Panc1 (cell line): ENCODE results near the gene CDKN2B-AS1. TPM values are rescaled to one million over a fixed set of nuclear protein-coding genes. Genes with fewer than 3 reads are reported as not detected.

Experiments
- ATAC-seq: fragments of 200-7000 bp; cut with Tn5 transposase; 2 replicates; pipeline ENCODE4 v1.9.1; 2020; ENCODE audit warnings: mild to moderate bottlenecking, moderate library complexity
- BruUV-seq: library from RNA; stranded (reverse); fragments of 400-500 nt; replicated peaks from 2 replicates; lab custom pipeline; 2021; lab: Mats Ljungman, UMichigan
- CTCF ChIA-PET: fragments of 300-600 bp; sonication (Branson Sonifier 250); formaldehyde crosslinking; loops from one replicate; lab custom pipeline; 2022; ENCODE audit warnings: antibody characterized with exemption; lab: Charles Lee
- POLR2A ChIA-PET: fragments of 300-600 bp; sonication (Branson Sonifier 250); formaldehyde crosslinking; loops from one replicate; lab custom pipeline; 2022; ENCODE audit warnings: antibody characterized with exemption; lab: Charles Lee
- DNase-seq: peaks from one replicate; pipeline ENCODE4 v3.0.0-alpha.2; 2010; ENCODE audit warnings: low read depth, low spot score
- H3K27ac ChIP-seq: 2 replicates; pipeline ENCODE4 v1.5.1; 2011; ENCODE audit warnings: mild to moderate bottlenecking, low read length, inconsistent platforms
- H3K27me3 ChIP-seq: fragments of 200-500 bp; sonication (Bioruptor generic); 2 replicates; pipeline ENCODE4 v1.6.0; 2014; ENCODE audit warnings: low read length, inconsistent platforms; ENCODE audit not compliant: control insufficient read depth, insufficient read depth
- H3K36me3 ChIP-seq: fragments of 200-500 bp; sonication (Bioruptor generic); 2 replicates; pipeline ENCODE4 v1.5.1; 2014; ENCODE audit warnings: inconsistent platforms, mild to moderate bottlenecking, low read length, moderate library complexity; ENCODE audit not compliant: control insufficient read depth, insufficient read depth
- H3K4me1 ChIP-seq: 2 replicates; pipeline ENCODE4 v1.5.1; 2011; ENCODE audit warnings: inconsistent platforms, mild to moderate bottlenecking, low read length, moderate library complexity; ENCODE audit not compliant: control insufficient read depth, insufficient read depth
- H3K4me3 ChIP-seq, 2 experiments: 2 replicates each; pipeline ENCODE4 v1.5.1; 2011 to 2012; ENCODE audit warnings: low read depth in 2 of 2, low read length in 2 of 2, mild to moderate bottlenecking in 2 of 2, inconsistent platforms in 1 of 2, moderate library complexity in 1 of 2
- H3K9me3 ChIP-seq: fragments of 200-500 bp; sonication (Bioruptor generic); 2 replicates; pipeline ENCODE4 v1.5.1; 2014; ENCODE audit warnings: low read depth, mild to moderate bottlenecking, inconsistent platforms, low read length, moderate library complexity; ENCODE audit not compliant: control insufficient read depth, insufficient read depth
- CTCF ChIP-seq: fragments of 450-650 bp; IDR thresholded peaks from 2 replicates; pipeline ENCODE4 v1.5.1; 2017; ENCODE audit warnings: mild to moderate bottlenecking
- POLR2AphosphoS5 ChIP-seq: IDR thresholded peaks from 2 replicates; pipeline ENCODE4 v1.6.1; 2012; ENCODE audit warnings: mild to moderate bottlenecking, low read depth, low read length, moderate library complexity
- REST ChIP-seq, 2 experiments: IDR thresholded peaks; 2 replicates each; pipeline ENCODE4 v1.6.1; 2011 to 2012; ENCODE audit warnings: low read depth in 2 of 2, control low read depth in 1 of 2, low read length in 1 of 2, mild to moderate bottlenecking in 1 of 2, moderate library complexity in 1 of 2; ENCODE audit not compliant: insufficient read depth in 1 of 2
- SIN3A ChIP-seq: IDR thresholded peaks from 2 replicates; pipeline ENCODE4 v1.6.1; 2012; ENCODE audit warnings: low read depth, mild to moderate bottlenecking, low read length, moderate library complexity, borderline replicate concordance; ENCODE audit not compliant: insufficient read depth
- TCF7L2 ChIP-seq: IDR thresholded peaks from 2 replicates; pipeline ENCODE4 v1.6.1; 2011; ENCODE audit warnings: mild to moderate bottlenecking, low read depth, low read length, inconsistent platforms
- in situ Hi-C: cut with HindIII; loops from 2 replicates; pipeline ENCODE4 v1.10.0; 2016; ENCODE audit warnings: low sequenced_read_pairs, low pct_unique_long_range_greater_than_20kb
- intact Hi-C: fragments of 100-400 bp; cut with micrococcal nuclease; formaldehyde crosslinking; loops from one replicate; pipeline ENCODE4 v1.10.0; 2022; ENCODE audit not compliant: unreplicated experiment
- total RNA-seq: library from RNA; stranded (reverse); gene quantifications from one replicate; pipeline ENCODE4 v1.2.1, GENCODE V29; 2021; ENCODE audit not compliant: unreplicated experiment

CDKN2B-AS1 gene
- total RNA-seq, 1 experiment from 2014 or later = not detected

- Histone ChIP-seq H3K4me3 (no peak overlapping the region), H3K27me3 (no peaks in the 10 kb centered on the region), H3K36me3 (no peaks in the 10 kb centered on the region), H3K9me3 (no peaks in the 10 kb centered on the region), H3K27ac (no peak overlapping the region), H3K4me1 (no peaks in the 10 kb centered on the region)
- in situ Hi-C loops (no loop called here), intact Hi-C loops (no loop called here)
- ATAC-seq = no peak
- DNase-seq = no peak
- BruUV-seq = no TSS peak
- CTCF ChIA-PET = no interaction called here
- no peak for TF ChIP-seq SIN3A
- POLR2A ChIA-PET = no interaction called here
Measured at GRCh38 chr9:22111954-22112247, 117.3 kb downstream of the CDKN2B-AS1 start.

GRCh38 chr9:22112870-22113821 lies 118.6 kb downstream of the CDKN2B-AS1 start:
- TF ChIP-seq CTCF (no peak), POLR2AphosphoS5 (no peak), SIN3A (no peak), TCF7L2 (no peak), REST (IDR thresholded peaks at IDR 0.05; ENCODE audit: insufficient read depth in 1 of 2, low read depth in 2 of 2, low read length in 1 of 2) (no peak)
- DNase-seq (no peak), ATAC-seq (no peak)
- Histone ChIP-seq H3K4me1 (no peaks in the 10 kb centered on the region), H3K27ac (no peak overlapping the region), H3K36me3 (no peaks in the 10 kb centered on the region), H3K27me3 (no peaks in the 10 kb centered on the region), H3K4me3 (no peak overlapping the region), H3K9me3 (no peaks in the 10 kb centered on the region)
- BruUV-seq = no TSS peak
- intact Hi-C loops = no loop called here
- ChIA-PET CTCF (no interaction called here), POLR2A (no interaction called here)
- in situ Hi-C loops = no loop called here

- in situ Hi-C loops (no loop called here), intact Hi-C loops (no loop called here)
- POLR2A ChIA-PET = no interaction called here
- Histone ChIP-seq H3K4me3 (no peak overlapping the region), H3K27ac (no peak overlapping the region), H3K27me3 (no peaks in the 10 kb centered on the region), H3K4me1 (no peaks in the 10 kb centered on the region), H3K9me3 (no peaks in the 10 kb centered on the region), H3K36me3 (no peaks in the 10 kb centered on the region)
- no peak for DNase-seq
- TF ChIP-seq TCF7L2 (no peak), CTCF (no peak), SIN3A (no peak), REST (IDR thresholded peaks at IDR 0.05; ENCODE audit: insufficient read depth in 1 of 2, low read depth in 2 of 2, low read length in 1 of 2) (no peak), POLR2AphosphoS5 (no peak)
- BruUV-seq = no TSS peak
- ATAC-seq = no peak
- CTCF ChIA-PET = no interaction called here
Measured at GRCh38 chr9:22114956-22115355, 120.4 kb downstream of the CDKN2B-AS1 start.
